Renal cortical epithelial cell (primary cell): ENCODE measurements around the gene SMCHD1. TPM values are rescaled to one million over a fixed set of nuclear protein-coding genes. Genes with fewer than 3 reads are reported as not detected.
A peak's percentile ranks its signal among the peaks of the same experiment; 100 is the strongest.
"Not testable (repeated sequence)": the region's sequence is repeated elsewhere in the genome, so short reads cannot be mapped to it uniquely, and the experiment has no call there.

Source experiments
- DNase-seq: peaks from one replicate; pipeline ENCODE4 v3.0.0-alpha.2; 2011; ENCODE audit warnings: low read depth
- total RNA-seq: library from RNA; depleted of rRNA; stranded (reverse); fragments of >200 nt; gene quantifications from 2 replicates; pipeline ENCODE4 v1.2.3, GENCODE V29; 2014

Gene SMCHD1
- total RNA-seq, 1 donor from 2014 or later = 52.7 TPM

- DNase-seq = no peak
Observed at GRCh38 chr18:2814928-2815327, 159.4 kb downstream of the SMCHD1 start.

GRCh38 chr18:2818281-2818680 is 162.8 kb downstream of the SMCHD1 start:
- no peak for DNase-seq

GRCh38 chr18:2821695-2822094 is 166.2 kb downstream of the SMCHD1 start:
- no peak for DNase-seq

- DNase-seq = no peak
Observed at GRCh38 chr18:2822213-2822921, 166.8 kb downstream of the SMCHD1 start.

- no peak for DNase-seq
Observed at GRCh38 chr18:2823202-2823601, 167.7 kb downstream of the SMCHD1 start.

GRCh38 chr18:2823966-2824365 is 168.4 kb downstream of the SMCHD1 start:
- no peak for DNase-seq

- DNase-seq = no peak
Observed at GRCh38 chr18:2824865-2825264, 169.3 kb downstream of the SMCHD1 start.

- no peak for DNase-seq
Observed at GRCh38 chr18:2825613-2826175, 170.2 kb downstream of the SMCHD1 start.

- no peak for DNase-seq
Observed at GRCh38 chr18:2826581-2826980, 171.1 kb downstream of the SMCHD1 start.

- no peak for DNase-seq
Observed at GRCh38 chr18:2827061-2827460, 171.5 kb downstream of the SMCHD1 start.

GRCh38 chr18:2836118-2836517 is 180.6 kb downstream of the SMCHD1 start:
- DNase-seq = not testable (repeated sequence)

GRCh38 chr18:2837290-2837689 is 181.8 kb downstream of the SMCHD1 start:
- not testable (repeated sequence) for DNase-seq

- DNase-seq = no peak
Observed at GRCh38 chr18:2839202-2839601, 183.7 kb downstream of the SMCHD1 start.

- no peak for DNase-seq
Observed at GRCh38 chr18:2840521-2840920, 185.0 kb downstream of the SMCHD1 start.

GRCh38 chr18:2843146-2843545 is 187.6 kb downstream of the SMCHD1 start:
- no peak for DNase-seq

- no peak for DNase-seq
Observed at GRCh38 chr18:2845172-2845571, 189.6 kb downstream of the SMCHD1 start.

GRCh38 chr18:2846636-2847316 is 191.2 kb downstream of the SMCHD1 start, which contains the start of gene EMILIN2:
TSS of gene EMILIN2 (plus strand) at chr18:2847006. CDS start at chr18:2847189, 183 bp downstream.
- no peak for DNase-seq

- no peak for DNase-seq
Observed at GRCh38 chr18:2847317-2848246, 192.1 kb downstream of the SMCHD1 start.

- DNase-seq = no peak
Observed at GRCh38 chr18:2848247-2849246, 193.0 kb downstream of the SMCHD1 start.

- DNase-seq = peak; percentile 52
Observed at GRCh38 chr18:2850816-2851215, 195.3 kb downstream of the SMCHD1 start.

GRCh38 chr18:2851771-2852170 is 196.2 kb downstream of the SMCHD1 start:
- no peak for DNase-seq
